Middle frontal gyrus (tissue), 1 donor: ENCODE results near the gene ENPP3.

Experiments
- DNase-seq: peaks from one replicate; pipeline ENCODE4 v3.0.0-alpha.2; 2015; ENCODE audit warnings: low spot score; ENCODE audit errors: extremely low spot score

ENPP3 gene

DNA sequence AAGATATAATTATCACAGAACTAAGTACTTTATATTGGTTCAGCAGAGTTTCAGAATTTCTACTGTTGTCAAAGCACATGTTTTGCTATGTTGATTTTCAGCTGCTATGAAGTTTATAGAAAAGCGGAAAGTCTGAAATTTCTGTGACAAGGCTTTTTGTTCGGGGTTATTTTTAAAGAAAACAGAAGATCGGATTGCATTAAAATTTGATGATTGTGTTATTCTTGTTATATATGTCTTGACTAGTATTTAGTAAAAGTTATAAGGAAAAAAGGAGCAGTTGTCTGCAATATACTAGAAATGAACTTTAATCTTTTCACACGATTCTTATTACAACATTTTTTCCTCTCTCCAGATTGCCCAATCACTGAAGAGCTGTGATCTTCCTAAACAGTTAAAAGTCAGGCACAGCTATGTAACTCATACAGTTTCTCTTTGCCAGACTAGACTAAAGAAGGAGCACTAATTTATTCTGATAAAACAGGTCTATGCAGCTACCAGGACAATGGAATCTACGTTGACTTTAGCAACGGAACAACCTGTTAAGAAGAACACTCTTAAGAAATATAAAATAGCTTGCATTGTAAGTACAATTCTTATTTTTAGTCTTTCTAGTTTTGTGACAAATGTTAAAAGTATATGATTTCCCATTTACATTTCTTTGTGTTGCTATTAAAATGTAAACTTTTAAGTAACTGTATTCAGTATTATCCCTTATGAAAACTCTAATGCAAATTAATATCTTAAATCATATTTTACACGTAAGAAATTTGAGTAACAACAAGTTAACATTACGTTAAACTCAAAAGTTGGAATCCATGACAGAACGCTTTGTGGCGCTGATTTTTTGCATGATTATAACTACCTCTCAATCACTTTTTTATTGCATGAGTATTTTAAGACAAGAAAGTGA, at the start of gene ENPP3:
Gene ENPP3, plus strand, starts transcription at position 423 of the 913 bp plus-strand sequence. Its CDS starts 83 bp downstream, at position 506.
- no peak for DNase-seq

DNA sequence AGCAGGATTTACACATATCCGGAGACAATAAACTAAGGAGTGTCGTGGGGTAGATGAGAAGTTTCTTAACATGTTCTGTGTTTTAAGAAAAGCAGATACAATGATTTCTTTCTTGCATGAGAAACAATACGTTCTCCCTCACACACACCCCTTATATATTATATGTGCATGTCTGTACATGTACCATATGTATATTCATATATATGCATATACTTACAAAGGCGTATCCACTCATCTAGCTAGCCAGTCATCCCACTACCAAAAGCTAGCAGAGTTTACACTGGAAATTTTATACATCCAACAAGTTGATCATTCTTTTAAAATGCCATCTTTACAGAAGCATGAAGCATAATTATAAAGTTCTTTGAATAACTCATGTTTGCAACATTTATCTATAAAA, 49.2 kb upstream of the ENPP3 start:
- DNase-seq: no peak

DNA sequence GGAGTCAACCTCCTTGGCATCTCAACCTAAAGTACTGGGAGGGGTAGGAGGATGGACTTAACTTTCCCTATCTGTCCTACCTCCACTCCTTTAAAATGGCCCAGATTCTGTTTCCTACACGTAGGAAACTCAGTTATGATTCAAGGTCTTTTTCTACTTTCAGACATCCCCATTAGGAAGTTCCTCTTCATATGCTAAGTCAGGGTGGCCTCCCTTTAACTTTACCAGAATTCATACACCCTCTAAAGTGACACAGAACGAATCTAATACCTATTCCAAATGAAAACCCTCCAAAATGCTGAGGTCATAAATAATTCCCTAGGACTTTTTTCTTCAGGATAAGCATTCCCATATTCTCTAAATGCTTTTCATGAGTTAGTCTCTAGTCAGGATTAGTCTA, 48.5 kb upstream of the ENPP3 start:
- DNase-seq: no peak

DNA sequence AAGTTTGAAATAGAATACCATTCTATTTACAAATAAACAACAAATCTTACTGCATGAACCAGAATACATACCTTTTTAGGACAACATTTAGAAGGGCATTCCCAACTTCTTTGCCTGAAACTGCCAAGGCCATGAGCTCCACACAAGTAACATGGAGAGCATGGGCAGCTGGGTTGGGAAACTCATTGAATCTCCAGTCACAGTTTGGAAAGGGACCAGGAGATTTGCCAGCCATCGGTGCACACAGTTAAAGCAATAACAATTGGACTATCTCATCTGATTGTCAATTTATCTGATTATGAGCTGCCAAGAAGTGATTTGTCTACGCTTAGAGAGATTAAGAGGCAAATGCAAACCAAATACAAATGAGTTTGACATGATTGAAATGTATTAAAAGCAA, 44.2 kb upstream of the ENPP3 start:
- no peak for DNase-seq

DNA sequence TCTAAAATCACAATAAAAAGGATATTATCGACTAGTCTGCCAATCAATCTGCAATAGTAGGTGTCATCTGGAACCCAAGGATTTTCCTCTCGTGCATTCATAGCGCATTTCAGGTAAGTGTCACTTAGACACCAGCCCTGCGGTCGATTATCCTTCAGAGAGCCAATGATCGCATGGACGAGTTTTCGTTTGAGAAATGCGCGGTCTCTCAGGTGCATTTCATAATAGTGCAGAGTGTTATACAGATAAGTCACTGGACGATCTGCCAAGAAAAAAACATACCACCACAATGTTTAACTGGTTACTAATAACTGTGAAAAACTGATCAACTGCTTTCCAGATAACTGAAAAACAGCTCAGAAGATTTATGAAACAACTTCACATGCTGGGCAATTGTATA, 43.0 kb upstream of the ENPP3 start:
- DNase-seq: no peak

DNA sequence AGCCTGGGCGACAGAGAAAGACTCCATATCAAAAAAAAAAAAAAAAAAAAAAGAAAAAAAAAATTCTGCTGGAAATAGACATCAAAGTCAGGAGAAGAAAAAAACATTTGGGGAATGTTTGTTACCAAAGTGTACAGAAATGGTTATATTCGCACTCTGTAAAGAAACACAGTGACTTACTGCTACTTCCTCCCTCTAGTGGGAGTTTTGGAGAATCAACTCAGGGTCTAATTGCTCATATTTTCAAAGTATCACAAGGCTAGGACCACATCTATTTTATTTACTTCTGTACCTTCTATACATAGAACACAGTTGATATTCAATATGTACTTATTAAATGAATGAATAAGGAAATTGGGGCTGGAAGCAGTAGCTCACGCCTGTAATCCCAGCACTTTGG, 39.7 kb upstream of the ENPP3 start:
- DNase-seq: no peak

DNA sequence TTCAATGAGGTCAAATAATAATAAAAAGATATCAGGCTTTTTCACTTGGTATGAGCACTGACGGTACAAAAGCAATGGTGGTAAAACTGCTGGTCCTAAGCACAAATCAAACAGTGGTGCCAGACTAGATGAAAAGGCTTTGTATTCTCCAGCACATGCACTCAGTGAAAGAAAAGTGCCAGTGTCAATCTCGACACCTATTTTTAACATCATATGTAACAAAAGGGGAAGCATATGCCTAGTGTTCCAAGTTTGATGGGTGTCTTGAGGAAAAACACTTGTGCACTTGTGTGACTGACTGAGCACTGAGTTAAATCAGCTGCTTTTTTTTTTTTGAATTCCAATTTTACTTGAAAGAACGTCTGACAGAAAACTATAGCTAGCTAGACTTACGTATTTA, 36.4 kb upstream of the ENPP3 start:
- DNase-seq: no peak

DNA sequence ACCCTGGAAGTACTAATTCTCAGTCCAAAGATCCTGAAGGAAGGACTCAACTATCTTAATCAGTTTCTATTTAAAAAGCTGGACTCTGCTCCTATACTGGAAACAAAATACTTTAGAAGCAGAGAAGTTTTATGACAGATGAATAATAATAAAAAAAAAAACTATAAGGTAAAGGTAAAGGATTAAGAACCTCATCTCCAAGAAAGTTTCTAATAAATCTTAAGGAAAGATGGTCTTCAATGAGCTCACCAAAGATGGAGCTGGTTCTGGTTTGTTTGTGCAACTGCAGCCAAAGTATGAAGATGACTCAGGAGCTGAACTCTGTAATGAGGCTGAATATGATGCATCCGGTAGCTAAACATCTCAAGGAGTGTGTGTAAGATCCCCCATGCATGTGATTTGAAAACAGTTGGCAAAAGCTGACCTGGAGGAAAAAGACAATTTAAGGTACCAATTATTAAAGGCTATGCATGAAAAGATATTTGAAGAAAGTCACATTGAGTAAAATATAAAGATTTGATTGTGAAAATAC, 34.3 kb upstream of the ENPP3 start:
- DNase-seq: no peak

DNA sequence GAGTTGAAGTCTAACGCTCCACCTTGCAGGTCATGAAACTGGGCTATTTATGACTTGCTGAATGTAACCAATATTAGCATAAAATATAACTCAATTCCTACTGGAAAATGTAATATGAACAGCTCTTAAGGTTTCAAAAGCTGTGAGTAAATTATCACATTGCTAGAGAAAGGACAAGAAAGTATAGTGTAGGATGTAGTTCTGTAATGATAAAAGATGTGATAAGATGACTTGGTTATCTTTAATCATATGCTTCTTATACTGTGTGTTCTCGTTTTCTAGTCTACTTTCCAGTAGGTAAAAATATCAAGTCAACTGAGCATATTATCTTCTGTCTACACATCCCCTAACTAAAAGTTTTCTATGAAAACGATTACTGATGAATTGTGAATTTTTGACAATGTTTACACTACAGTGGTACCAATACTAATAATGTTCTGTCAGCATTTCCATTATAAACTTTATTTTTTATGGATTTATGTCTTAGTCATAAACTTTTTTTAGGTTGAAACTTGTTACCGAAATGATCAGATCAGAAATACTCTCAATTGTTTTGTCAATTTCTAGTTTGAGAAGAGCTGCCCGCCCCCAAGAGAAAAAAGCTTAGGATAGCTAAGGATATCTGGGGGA, 23.7 kb upstream of the ENPP3 start:
- no peak for DNase-seq

DNA sequence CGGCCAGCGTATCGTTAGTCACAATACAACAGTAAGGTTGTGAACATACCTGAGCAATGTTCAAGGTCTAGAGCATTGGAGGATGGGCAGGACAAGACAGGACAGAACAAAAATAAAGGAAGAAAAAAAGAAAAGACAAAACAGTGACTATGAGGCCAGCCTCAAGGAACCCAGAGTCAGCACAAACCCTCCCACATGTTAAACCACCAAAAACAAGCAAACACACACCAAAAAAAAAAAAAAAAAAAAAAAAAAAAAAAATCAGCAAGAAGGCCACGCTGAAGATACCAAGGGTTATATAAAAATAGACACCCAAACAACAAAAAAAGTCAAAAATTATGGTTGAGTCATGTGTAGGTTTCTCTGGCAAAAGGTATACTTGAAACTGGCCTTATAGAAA, 21.8 kb upstream of the ENPP3 start:
- DNase-seq: no peak

DNA sequence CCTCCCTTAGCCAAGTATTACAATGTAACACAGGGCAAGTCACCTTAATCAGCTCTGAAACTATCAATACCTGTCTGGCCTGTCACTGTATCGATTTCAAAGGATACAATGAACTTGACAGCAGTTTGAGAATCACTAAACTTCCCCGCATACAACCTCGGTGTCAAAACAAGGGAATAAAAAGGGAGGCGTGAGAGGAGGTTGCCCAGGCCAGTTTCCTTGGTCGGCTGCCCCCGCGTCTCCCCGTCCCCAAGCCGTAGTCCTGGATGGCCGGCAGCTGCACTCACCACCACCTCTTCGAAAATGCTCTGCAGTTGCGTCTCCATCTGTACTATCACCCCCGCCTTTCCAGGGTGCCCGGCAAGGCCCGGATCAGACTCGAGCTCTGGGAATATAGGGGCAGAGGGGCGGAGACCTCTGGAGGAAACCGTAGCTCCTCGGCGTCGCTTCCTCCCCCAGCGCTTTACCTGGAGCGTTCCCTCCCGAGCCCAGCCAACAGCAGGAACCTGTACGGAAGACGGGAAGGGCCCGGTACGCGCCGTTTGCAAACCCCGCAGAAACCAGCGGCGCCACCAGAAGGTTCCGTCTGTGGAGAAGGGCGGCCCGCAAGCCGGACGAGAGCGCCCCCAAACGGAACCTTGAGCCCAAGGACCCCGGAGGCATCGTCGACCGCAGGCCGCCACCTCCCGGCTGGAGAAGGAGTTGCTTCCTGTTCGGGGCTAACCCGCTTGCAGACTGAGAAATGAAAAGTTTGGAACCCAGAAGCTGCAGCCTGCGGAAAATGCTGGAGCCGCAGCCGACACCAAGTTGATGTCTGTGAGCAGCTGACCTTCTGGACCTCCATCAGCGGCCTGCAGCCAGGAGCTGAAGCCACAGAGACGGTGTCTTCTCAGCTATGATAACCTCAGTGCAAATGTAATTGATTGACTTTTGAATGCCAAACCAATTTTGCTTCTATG, 9.1 kb upstream of the ENPP3 start, which contains the start of gene MED23:
Gene MED23, minus strand, starts transcription at position 519 of the 959 bp plus-strand sequence. Its CDS starts 193 bp downstream, at position 326.
- DNase-seq: peak; percentile 91

DNA sequence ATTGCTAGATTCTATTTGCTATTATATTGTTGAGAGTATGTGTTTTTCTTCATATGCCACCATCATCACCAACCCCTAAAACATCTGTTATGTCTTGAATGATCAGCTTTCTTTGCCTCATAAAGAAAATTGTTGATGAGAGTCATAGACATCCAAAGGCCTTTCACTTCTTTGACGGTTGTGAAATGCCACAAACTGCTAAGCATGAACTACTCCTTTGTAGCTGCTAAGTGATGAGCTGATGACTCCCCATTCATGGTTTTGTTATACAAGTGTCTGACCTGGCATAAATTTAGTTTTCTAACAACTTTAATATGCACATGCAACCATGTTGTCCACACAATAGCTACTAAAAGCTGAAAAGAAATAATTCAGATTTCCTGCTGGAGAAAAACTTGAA, 8.4 kb upstream of the ENPP3 start:
- no peak for DNase-seq

DNA sequence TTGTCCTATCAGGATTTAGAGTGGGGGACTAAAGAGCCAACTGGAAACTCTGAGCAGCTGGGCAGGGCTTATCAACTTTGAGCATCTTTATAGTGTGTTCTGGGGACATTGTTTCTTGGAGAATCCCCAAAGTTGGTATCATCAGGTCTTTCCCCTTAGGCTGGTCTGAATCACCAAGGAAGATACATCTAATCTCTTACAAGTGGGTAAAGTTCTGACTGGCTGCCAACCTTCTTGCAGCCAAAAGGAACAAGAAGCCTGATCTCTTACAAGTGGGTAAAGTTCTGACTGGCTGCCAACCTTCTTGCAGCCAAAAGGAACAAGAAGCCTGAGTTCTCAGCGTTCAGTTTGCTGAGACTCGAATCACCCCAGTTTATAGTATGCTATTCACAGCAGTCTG, 7.5 kb upstream of the ENPP3 start:
- DNase-seq: no peak

DNA sequence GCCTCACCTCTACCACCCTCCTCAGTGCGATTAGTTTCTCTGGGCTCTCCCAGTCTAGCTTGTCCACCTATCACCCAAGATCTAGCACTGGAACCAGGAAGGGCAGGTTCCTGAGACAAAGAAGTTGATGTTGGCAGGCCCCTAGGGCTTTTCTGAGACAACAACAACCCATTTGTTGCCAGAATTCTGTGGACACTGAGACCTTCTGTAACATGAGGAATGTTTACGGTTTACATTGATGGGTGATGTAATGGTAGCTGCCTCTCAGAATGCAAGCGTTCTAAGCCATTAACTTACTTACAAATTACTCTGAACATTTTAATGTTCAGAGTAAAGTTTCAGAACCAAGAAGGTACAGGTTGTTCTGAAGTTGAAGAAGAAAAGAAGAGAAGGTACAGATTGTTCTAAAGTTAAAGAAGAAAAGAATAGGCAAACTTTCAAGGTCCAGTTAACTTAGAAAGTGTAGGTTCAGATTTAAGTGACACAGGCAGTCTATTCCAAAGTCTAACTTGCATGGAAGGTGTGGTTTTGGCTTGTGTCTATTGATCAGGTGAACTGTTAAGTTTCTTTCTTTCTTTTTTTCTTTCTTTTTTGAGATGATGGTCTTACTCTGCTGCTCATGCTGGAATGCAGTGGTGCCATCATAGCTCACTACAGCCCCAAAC, 5.3 kb upstream of the ENPP3 start:
- DNase-seq: no peak

DNA sequence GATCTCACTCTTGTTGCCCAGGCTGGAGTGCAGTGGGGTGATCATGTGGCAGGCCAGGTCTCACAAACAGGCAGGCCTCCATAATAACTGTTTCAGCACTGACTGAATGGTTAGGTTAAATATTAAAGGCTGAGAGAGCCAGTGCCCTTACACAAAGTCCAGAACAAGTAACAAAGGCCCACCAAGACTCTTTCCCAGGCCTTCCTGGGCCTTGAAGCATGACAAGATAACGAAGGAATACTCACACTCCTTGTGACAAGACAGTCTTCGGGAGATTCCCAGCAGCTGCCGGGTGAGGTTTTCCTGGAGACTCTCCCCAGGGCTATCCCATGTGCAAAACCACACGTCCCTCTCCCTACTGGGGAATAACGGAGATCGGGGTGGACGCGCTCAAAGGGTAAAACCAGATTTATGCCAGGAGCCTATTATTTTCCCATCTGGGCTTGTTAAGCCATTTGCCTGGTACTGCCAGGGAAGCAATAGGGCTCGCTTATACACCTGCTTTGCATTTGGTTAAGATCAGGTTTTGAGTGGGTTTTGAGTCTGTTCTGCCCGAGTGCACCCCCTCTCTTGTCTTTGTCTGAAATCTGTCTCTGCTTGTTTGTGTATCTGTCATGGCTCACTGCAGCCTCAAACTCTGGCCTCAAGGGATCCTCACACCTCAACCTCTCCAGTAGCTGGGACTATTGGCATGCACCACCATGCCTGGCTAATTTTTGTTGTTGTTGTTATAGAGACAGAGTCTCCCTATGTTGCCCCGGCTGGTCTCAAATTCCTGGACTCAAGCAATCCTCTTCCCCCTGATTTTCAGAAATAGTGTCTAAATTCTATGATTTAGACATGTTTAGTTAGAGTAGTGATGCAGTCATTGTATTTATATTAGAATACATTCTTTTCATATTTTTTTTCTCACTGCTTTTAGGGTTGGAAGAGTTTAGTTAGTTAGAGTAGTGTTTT, 1.4 kb upstream of the ENPP3 start:
- DNase-seq: no peak

DNA sequence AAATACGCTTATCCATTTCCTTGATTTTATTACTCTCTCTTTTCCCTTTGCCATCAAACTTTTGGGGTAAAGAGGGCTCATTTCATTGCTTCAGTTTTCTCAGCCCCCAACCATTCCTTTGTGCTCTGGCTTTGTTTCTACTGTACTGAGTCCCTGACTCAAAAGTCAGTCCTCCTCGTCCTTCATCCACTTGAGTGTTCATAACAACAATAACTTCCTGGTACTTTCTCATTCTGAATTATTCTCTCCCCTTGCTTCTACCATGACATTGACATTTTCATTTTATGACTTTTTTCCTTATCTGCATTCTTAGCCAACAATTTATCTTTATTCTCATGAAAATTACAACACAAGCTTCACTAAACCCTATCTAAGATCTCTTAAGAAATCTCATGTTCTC, 911 bp downstream of the ENPP3 start:
- DNase-seq: no peak

DNA sequence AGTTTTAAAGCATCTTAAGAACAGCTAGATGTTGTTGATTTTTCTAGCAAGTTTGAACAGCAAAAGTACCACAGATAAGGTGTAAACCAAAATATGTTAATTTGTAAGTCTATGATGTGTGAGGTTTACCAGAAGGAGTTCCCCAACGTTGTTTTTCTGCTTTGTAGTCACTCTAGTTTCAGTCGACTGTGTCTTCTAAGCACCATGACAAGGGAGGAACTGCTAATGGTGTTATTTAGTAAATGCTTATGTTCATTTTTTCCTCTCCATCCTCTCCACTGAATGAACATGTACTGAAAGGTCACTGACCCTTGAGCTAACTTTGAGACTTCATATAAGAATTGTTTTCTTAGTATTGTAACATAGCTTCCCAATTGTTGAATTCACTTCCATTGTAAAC, 3.0 kb downstream of the ENPP3 start:
- DNase-seq: no peak

DNA sequence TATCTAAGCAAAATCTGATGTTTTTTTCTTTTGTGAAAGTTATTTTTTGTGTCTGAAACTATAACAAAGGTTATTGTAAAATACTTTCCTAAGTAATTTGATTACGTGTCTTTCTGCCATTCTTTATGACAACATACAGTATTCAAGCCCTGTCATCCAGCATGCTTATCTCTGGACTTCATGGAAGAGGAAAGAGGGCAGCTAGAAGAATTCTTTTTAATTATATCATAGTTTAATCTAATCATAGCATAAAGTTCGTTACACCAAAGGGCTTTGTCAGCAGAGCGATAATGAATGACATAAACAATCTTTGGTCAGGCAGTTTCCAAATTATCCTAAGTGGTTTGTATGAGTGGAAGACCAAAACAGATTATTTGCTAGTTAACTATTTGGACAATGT, 3.5 kb downstream of the ENPP3 start:
- no peak for DNase-seq

DNA sequence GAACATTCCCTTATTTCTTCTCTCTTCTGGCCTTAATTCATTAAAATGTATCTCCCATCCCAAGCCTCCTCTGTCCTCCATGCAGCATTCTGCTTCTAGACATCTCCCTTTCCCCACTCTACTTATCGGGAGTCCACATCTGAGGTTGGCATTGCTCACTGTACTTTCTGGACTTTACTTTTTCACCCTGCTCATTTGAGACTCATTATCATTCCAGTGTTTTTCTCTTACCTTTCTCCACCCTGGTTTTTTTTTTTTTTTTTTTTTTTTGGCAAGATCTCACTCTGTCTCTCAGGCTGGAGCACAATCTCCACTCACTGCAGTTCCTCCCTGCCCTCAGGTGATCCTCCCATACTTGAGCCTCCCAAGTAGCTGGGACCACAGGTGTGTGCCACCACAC, 4.5 kb downstream of the ENPP3 start:
- DNase-seq: no peak

DNA sequence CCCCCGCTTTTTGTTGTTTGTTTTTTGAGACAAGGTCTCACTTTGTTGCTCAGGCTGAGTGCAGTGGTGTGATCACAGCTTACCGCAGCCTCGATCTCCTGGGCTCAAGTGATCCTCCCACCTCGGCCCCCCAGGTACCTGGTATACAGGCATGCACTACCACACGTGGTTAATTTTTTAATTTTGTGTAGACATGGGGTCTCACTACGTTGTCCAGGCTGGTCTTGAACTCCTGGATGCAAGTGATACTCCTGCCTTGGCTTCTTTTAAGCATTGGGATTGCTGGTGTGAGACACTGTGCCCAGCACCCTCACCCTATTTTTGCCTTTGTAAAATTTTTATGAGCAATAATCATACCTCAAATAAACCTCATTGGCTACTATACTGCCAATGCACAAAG, 5.5 kb downstream of the ENPP3 start:
- DNase-seq: no peak
